HepG2 (cell line): ENCODE measurements around the gene CNTN4. TPM values are rescaled to one million over a fixed set of nuclear protein-coding genes. Genes with fewer than 3 reads are reported as not detected.

ENCODE experiments used
- ATAC-seq: fragments of 200-7000 bp; cut with Tn5 transposase; 3 replicates; pipeline ENCODE4 v1.9.1; 2020; ENCODE audit warnings: mild to moderate bottlenecking, moderate library complexity
- BruUV-seq: library from RNA; stranded (reverse); fragments of 400-500 nt; replicated peaks from 2 replicates; lab custom pipeline; 2021; lab: Mats Ljungman, UMichigan
- CTCF ChIA-PET: fragments of 300-600 bp; formaldehyde crosslinking; extraction: SDS; loops from one replicate; lab custom pipeline; 2021; ENCODE audit warnings: low total read pairs, inconsistent platforms, low intra/inter-chr PET ratio; lab: Yijun Ruan, JAX
- POLR2A ChIA-PET: fragments of 350-600 bp; sonication (Branson Sonifier 250); formaldehyde crosslinking; loops from one replicate; lab custom pipeline; 2020; ENCODE audit warnings: antibody characterized with exemption, inconsistent platforms; lab: Yijun Ruan, JAX
- DNase-seq: peaks from one replicate; pipeline ENCODE4 v3.0.0-alpha.2; 2015; ENCODE audit warnings: low spot score
- FAIRE-seq: peaks from 3 replicates; lab custom pipeline; 2011; peaks lifted over from hg19 to GRCh38; lab: Jason Lieb, UNC
- H2AFZ ChIP-seq: one replicate; pipeline ENCODE4 v1.6.1; 2011; ENCODE audit warnings: low read length, inconsistent platforms
- H3K27ac ChIP-seq: fragments of 300-600 bp; 3 replicates; pipeline ENCODE4 v1.8.0; 2011; ENCODE audit warnings: mixed run types, mild to moderate bottlenecking, mixed read lengths, low read length, inconsistent platforms; ENCODE audit not compliant: insufficient read depth; ENCODE audit errors: extremely low read length
- H3K27me3 ChIP-seq, 2 experiments: fragments of 200-600 bp in 1 of 2; 2 replicates in 1 of 2; 3 replicates in 1 of 2; pipeline versions ENCODE4 v1.6.0 to v1.8.0; 2011; ENCODE audit warnings: low read length in 2 of 2, mild to moderate bottlenecking in 2 of 2, moderate library complexity in 2 of 2, inconsistent platforms in 1 of 2; ENCODE audit not compliant: insufficient read depth in 2 of 2, control insufficient read depth in 1 of 2
- H3K36me3 ChIP-seq, 2 experiments: fragments of 200-600 bp in 1 of 2; replicated peaks in 1 of 2; 2 replicates in 1 of 2; 3 replicates in 1 of 2; pipeline versions ENCODE4 v1.5.1 to v1.8.0; 2011; ENCODE audit warnings: low read length in 2 of 2, inconsistent platforms in 1 of 2; ENCODE audit not compliant: insufficient read depth in 2 of 2, control insufficient read depth in 1 of 2
- H3K4me1 ChIP-seq: 2 replicates; pipeline ENCODE4 v1.5.1; 2012; ENCODE audit warnings: low read length, inconsistent platforms; ENCODE audit not compliant: insufficient read depth
- H3K4me2 ChIP-seq: 2 replicates; pipeline ENCODE4 v1.6.0; 2011; ENCODE audit warnings: low read depth, low read length, inconsistent platforms
- H3K4me3 ChIP-seq, 3 experiments: fragments of 200-600 bp in 1 of 3; sonication (generic), shearing (Covaris generic) in 1 of 3; replicated peaks in 1 of 3; 2 replicates each; pipeline ENCODE4 v1.5.1; 2011 to 2016; ENCODE audit warnings: low read length in 3 of 3, inconsistent platforms in 2 of 3, low read depth in 2 of 3, mild to moderate bottlenecking in 2 of 3, control low read depth in 1 of 3, mixed read lengths in 1 of 3; ENCODE audit not compliant: insufficient read depth in 1 of 3
- H3K79me2 ChIP-seq: one replicate; pipeline ENCODE4 v1.6.1; 2011; ENCODE audit warnings: low read length, inconsistent platforms; ENCODE audit not compliant: insufficient read depth
- H3K9ac ChIP-seq: 2 replicates; pipeline ENCODE4 v1.6.0; 2011; ENCODE audit warnings: mild to moderate bottlenecking, low read depth, low read length, inconsistent platforms; ENCODE audit not compliant: insufficient read depth
- H3K9me3 ChIP-seq: 2 replicates; pipeline ENCODE4 v1.5.1; 2012; ENCODE audit warnings: mild to moderate bottlenecking, low read length
- H4K20me1 ChIP-seq: 2 replicates; pipeline ENCODE4 v1.6.0; 2011; ENCODE audit warnings: inconsistent platforms, mild to moderate bottlenecking, low read length, moderate library complexity; ENCODE audit not compliant: insufficient read depth
- ATF2 ChIP-seq: sonication (generic); formaldehyde crosslinking; IDR thresholded peaks from 2 replicates; pipeline ENCODE4 v1.4.0; 2020; ENCODE audit warnings: missing genetic modification reagents
- LRRFIP1 ChIP-seq: sonication (generic); formaldehyde crosslinking; conservative IDR thresholded peaks from 2 replicates; pipeline ENCODE4 v1.4.0; 2020; ENCODE audit warnings: missing genetic modification reagents
- NFRKB ChIP-seq: fragments of 450-650 bp; IDR thresholded peaks from 2 replicates; pipeline ENCODE4 v1.6.1; 2017
- PREB ChIP-seq: sonication (generic); formaldehyde crosslinking; IDR thresholded peaks from 2 replicates; pipeline ENCODE4 v1.4.0; 2020; ENCODE audit warnings: missing genetic modification reagents
- SRSF4 ChIP-seq: fragments of 200-400 bp; formaldehyde crosslinking; IDR thresholded peaks from one replicate; pipeline ENCODE4 v1.6.1; 2018; ENCODE audit warnings: mild to moderate bottlenecking, low read depth, low read length, moderate library complexity; ENCODE audit not compliant: poor library complexity, severe bottlenecking
- ZFP91 ChIP-seq: sonication (generic); formaldehyde crosslinking; IDR thresholded peaks from 2 replicates; pipeline ENCODE4 v1.9.0; 2022; ENCODE audit warnings: missing genetic modification reagents, mild to moderate bottlenecking, borderline replicate concordance
- ZFYVE20 ChIP-seq: sonication (generic); formaldehyde crosslinking; IDR thresholded peaks from 2 replicates; pipeline ENCODE4 v1.8.0; 2023; ENCODE audit warnings: low read depth, mild to moderate bottlenecking, moderate library complexity, missing genetic modification reagents, borderline replicate concordance
- ZNF225 ChIP-seq: sonication (generic); formaldehyde crosslinking; IDR thresholded peaks from 2 replicates; pipeline ENCODE4 v1.4.0; 2020; ENCODE audit warnings: mild to moderate bottlenecking, missing genetic modification reagents
- ZNF232 ChIP-seq: sonication (generic); formaldehyde crosslinking; IDR thresholded peaks from 2 replicates; pipeline ENCODE4 v1.4.0; 2020; ENCODE audit warnings: missing genetic modification reagents, borderline replicate concordance
- ZNF496 ChIP-seq: sonication (generic); formaldehyde crosslinking; IDR thresholded peaks from 2 replicates; pipeline ENCODE4 v1.8.1; 2023; ENCODE audit warnings: mild to moderate bottlenecking, moderate library complexity, missing genetic modification reagents; ENCODE audit not compliant: insufficient replicate concordance
- ZNF552 ChIP-seq: sonication (generic); formaldehyde crosslinking; IDR thresholded peaks from 2 replicates; pipeline ENCODE4 v1.9.0; 2022; ENCODE audit warnings: missing genetic modification reagents, mild to moderate bottlenecking, borderline replicate concordance
- ZNF839 ChIP-seq: sonication (generic); formaldehyde crosslinking; IDR thresholded peaks from 2 replicates; pipeline ENCODE4 v1.4.0; 2020; ENCODE audit warnings: missing genetic modification reagents, mild to moderate bottlenecking, borderline replicate concordance
- ZUFSP ChIP-seq: sonication (generic); formaldehyde crosslinking; IDR thresholded peaks from 2 replicates; pipeline ENCODE4 v1.9.0; 2021; ENCODE audit warnings: missing genetic modification reagents, mild to moderate bottlenecking, borderline replicate concordance
- WGBS: methylation state at CpG from one replicate; pipeline ENCODE4 v1.1.6; 2017; ENCODE audit warnings: low lambda C conversion rate; 5-methylcytosine and 5-hydroxymethylcytosine counted together
- in situ Hi-C: cut with HindIII; loops from 2 replicates; pipeline ENCODE4 v1.10.0; 2017; ENCODE audit warnings: low pct_unique_long_range_greater_than_20kb; ENCODE audit not compliant: extremely low pct_ligation_motif_present
- intact Hi-C: fragments of 100-400 bp; cut with micrococcal nuclease; formaldehyde crosslinking; loops from one replicate; pipeline ENCODE4 v1.10.0; 2022; ENCODE audit not compliant: unreplicated experiment
- polyA plus RNA-seq, 8 experiments: library from polyadenylated mRNA; depleted of rRNA in 3 of 8; stranded (reverse) in 7 of 8; unstranded in 1 of 8; fragments of >200 nt; fragmentation: Illumina TruSeq in 4 of 8; extraction: Trizol in 4 of 8; gene quantifications; 2 replicates each; pipeline versions ENCODE4 v1.2.1 to v1.2.3, GENCODE V29; 2011 to 2016; ENCODE audit warnings: low read depth in 4 of 8, missing spikeins in 1 of 8, mixed read lengths in 1 of 8; ENCODE audit not compliant: insufficient read depth in 1 of 8
- total RNA-seq, 5 experiments: library from RNA; depleted of rRNA; stranded (reverse); fragments of >200 nt; fragmentation: Illumina TruSeq; extraction: Trizol; gene quantifications; 2 replicates each; pipeline ENCODE4 v1.2.3, GENCODE V29; 2016; ENCODE audit warnings: low read depth in 1 of 5

CNTN4 gene
- total and polyA plus RNA-seq, 2 of the 13 experiments (the other 11 are each of a cell fraction or from before 2014, with no cell fraction given), result 0.01 to 0.13 TPM

- H3K79me2 ChIP-seq, result no peaks in the 10 kb centered on the region
- no TSS peak for BruUV-seq
- H3K9ac ChIP-seq, result no peak overlapping the region
- H2AFZ ChIP-seq, result no peak overlapping the region
- H3K27me3 ChIP-seq, result peaks cover 1 to 7% of the 10 kb centered on the region in 2 experiments; a peak in 1 of 5 replicates
- no peak overlapping the region for H3K4me2 ChIP-seq
- H3K9me3 ChIP-seq, result no peaks in the 10 kb centered on the region
- H3K4me1 ChIP-seq, result no peaks in the 10 kb centered on the region
- DNase-seq (no peak), ATAC-seq (no peak), FAIRE-seq (no peak)
- intact Hi-C loops, result no loop called here
- H4K20me1 ChIP-seq, result no peaks in the 10 kb centered on the region
- H3K36me3 ChIP-seq, result no peaks in the 10 kb centered on the region
- H3K27ac ChIP-seq, result no peak overlapping the region
- no peak overlapping the region for H3K4me3 ChIP-seq
- CTCF ChIA-PET, result no interaction called here
- 0% methylated on average over 1 of the region's 1 CpG for WGBS
- POLR2A ChIA-PET, result no interaction called here
- in situ Hi-C loops, result no loop called here
- TF ChIP-seq SRSF4, result no peak
- no peak for TF ChIP-seq ATF2
- no peak for TF ChIP-seq ZNF496 (CRISPR knock-in tag)
- no peak for TF ChIP-seq ZNF552
- TF ChIP-seq ZNF225, result no peak
- no peak for TF ChIP-seq ZNF232 (CRISPR knock-in tag)
- TF ChIP-seq PREB, result no peak
- TF ChIP-seq ZFYVE20 (CRISPR knock-in tag), result no peak
- no peak for TF ChIP-seq ZFP91 (CRISPR knock-in tag)
- TF ChIP-seq ZNF839 (CRISPR knock-in tag), result no peak
- no peak for TF ChIP-seq NFRKB
- TF ChIP-seq LRRFIP1 (CRISPR knock-in tag), result no peak
- no peak for TF ChIP-seq ZUFSP (CRISPR knock-in tag)
Measured at GRCh38 chr3:2976796-2977195, 878.1 kb downstream of the CNTN4 start.
